T47D (cell line): ENCODE measurements around the gene GABARAP.

ENCODE experiments used
- DNase-seq, 2 experiments: peaks; one replicate each; pipeline versions ENCODE4 v3.0.0 to v3.0.0-alpha.2; 2011 to 2012; ENCODE audit warnings: low read depth in 1 of 2, low spot score in 1 of 2
- JUND ChIP-seq: IDR thresholded peaks from 2 replicates; pipeline ENCODE4 v1.6.1; 2012; ENCODE audit warnings: low read depth
- in situ Hi-C: cut with HindIII; loops from 2 replicates; pipeline ENCODE4 v1.10.0; 2016; ENCODE audit warnings: low sequenced_read_pairs, low pct_unique_long_range_greater_than_20kb

GABARAP gene

GRCh38 chr17:7192271-7192937, 49.8 kb downstream of the GABARAP start:
- no peak for DNase-seq
- in situ Hi-C loops: no loop called here
- TF ChIP-seq JUND: no peak

- no peak for TF ChIP-seq JUND
- peak; percentile 46 to 59 for DNase-seq
- in situ Hi-C loops: no loop called here
Observed at GRCh38 chr17:7191571-7192270, 50.5 kb downstream of the GABARAP start.

- no peak for TF ChIP-seq JUND
- DNase-seq: no peak
- in situ Hi-C loops: no loop called here
Observed at GRCh38 chr17:7191069-7191468, 51.2 kb downstream of the GABARAP start.

GRCh38 chr17:7190276-7190917, 51.9 kb downstream of the GABARAP start:
- in situ Hi-C loops: no loop called here
- DNase-seq: no peak
- TF ChIP-seq JUND: no peak
